Lung microvascular endothelial cell (primary cell): Measurements from ENCODE around the gene OGFOD2. TPM values are rescaled to one million over a fixed set of nuclear protein-coding genes. Genes with fewer than 3 reads are reported as not detected.

Experiments
- DNase-seq, 2 donors: peaks; one replicate each; pipeline versions ENCODE4 v3.0.0 to v3.0.0-alpha.2; 2010; ENCODE audit warnings: low read depth in 2 of 2
- total RNA-seq: library from RNA; depleted of rRNA; stranded (reverse); fragments of >200 nt; gene quantifications from 2 replicates; pipeline ENCODE4 v1.2.1, GENCODE V29; 2014

Gene OGFOD2
- total RNA-seq, 1 donor from 2014 or later = 9.1 TPM

DNA sequence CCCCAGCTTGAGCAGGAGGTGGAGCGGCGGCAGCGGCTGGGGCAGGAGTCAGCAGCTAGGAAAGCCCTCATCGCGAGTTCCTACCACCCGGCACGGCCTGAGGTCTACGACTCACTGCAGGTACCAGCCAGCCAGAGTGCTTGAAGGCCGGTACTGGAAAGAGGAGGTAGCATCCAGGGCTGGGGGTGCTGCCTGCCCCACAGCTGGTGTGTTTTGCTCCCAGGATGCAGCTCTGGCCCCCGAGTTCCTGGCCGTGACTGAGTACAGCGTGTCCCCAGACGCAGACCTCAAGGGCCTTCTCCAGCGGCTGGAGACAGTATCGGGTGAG is 1.6 kb downstream of the OGFOD2 start:
- DNase-seq = no peak

DNA sequence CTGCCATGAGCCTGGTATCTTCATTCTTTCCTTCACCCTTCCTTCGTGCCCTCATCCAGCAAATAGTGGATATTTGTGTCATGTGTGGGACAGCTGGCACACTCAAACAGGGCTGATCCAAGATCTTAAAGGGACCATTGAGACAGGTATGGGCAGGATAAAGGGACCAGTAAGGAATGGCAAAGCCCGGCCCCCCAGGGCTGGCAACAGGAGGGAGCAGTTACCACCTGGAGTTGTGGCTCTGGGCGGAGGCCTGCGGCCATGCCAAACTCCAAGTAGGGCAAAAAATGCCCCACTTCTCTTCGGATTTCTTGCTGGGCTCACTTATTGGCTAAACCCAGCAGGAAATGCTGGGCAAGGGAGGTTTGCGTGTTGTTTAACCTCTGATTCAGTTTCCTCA is 2.1 kb downstream of the OGFOD2 start:
- DNase-seq = no peak

DNA sequence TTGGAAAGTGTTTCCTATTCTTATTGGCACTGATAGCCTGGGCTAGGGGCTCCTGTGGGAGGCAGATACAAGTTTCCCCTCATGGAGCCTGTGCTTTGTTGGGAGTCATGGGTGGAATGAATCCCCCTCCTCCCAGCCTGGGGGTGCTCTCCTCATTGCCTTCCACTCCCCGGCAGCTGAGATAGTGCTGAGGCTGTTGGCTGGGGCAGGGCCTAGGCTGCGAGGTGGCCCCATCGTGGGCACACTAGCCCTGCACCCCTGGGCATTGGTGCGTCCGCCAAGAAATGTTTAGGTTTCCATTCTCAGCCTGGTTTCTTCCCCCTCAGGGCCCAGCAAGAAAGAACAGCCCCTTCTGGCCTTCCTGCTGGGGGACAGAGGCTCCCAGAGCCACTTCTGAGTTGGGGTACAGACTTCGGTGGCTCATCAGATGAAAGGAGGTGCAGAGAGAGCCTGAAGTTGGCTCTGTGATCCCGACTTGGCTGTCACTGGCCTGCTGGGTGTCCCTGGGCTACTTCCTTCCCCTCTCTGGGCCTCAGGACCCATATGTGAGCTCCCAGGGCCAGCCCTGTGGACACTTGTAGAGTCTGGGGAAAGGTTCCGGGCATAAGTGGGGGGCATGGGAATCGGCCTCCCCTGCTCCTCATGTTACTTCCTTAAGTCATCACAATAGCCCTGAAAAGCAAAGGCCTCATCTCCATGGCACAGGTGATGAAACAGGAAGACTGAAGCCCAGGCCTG is 2.8 kb downstream of the OGFOD2 start:
- no peak for DNase-seq

DNA sequence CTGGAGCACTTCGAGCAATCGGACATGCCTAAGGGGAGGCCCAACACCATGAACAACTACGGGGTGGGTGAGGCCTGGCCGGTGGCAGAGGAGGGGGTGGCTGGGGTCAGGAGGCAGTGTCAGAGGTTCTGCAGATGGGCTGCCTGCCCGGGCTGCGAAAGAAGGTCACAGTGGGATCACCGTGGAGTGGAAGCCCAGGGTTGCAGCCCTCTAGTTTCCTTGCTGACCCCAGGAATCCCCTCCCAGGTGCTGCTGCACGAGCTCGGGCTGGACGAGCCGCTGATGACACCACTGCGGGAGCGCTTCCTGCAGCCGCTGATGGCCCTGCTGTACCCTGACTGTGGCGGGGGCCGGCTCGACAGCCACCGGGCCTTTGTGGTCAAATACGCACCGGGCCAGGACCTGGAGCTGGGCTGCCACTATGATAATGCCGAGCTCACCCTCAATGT is 3.5 kb downstream of the OGFOD2 start:
- no peak for DNase-seq

DNA sequence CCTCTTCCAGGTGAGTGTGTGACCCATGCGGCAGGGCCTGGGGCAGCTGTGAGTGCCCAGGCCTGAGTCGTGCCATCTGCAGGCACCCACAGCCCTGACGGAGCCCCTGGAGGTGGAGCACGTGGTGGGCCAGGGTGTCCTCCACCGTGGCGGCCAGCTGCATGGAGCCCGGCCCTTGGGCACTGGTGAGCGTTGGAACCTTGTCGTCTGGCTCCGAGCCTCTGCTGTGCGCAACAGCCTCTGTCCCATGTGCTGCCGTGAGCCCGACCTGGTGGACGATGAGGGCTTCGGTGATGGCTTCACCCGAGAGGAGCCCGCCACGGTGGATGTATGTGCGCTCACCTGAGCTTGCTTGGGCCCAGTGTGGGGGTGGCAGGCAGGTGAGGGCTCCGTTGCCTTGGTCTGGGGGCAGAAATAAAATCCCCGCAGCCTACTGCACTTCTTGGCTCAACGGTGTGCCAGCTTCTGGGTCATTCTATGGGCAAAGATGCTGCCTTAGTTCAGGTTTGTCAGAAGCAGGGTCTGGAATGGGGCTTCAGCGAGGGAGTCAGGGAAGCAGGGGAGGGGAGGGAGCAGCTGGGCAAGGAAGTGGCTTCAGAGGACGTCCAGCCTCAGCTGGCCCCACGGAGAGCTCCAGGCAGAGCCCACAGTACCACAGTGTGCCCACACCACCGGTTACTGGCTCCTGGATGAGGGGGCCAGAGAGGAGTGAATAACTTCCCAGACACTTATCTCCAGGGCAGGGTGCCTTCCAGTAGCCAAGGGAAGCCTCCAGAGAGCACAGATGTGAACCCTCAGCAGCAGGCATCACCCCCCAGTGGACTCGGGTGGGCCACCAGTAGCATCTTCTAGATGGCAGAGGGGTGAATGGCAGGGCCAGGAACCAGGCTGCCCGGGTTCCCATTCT is 4.2 kb downstream of the OGFOD2 start:
- no peak for DNase-seq

DNA sequence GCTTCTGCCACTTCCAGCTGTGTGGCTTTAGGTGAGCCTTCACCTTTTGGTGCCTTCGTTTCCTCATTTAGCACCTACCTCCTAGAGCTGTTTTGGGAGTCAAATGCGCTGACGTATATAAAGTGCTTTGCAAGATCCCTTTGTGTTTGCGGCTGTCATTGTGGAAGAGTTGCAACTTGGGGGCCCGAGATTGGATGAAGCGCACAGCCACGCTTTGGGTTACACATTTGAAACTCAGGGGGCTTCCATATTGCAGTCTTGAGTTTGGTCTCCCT is 4.8 kb downstream of the OGFOD2 start:
- DNase-seq = no peak

DNA sequence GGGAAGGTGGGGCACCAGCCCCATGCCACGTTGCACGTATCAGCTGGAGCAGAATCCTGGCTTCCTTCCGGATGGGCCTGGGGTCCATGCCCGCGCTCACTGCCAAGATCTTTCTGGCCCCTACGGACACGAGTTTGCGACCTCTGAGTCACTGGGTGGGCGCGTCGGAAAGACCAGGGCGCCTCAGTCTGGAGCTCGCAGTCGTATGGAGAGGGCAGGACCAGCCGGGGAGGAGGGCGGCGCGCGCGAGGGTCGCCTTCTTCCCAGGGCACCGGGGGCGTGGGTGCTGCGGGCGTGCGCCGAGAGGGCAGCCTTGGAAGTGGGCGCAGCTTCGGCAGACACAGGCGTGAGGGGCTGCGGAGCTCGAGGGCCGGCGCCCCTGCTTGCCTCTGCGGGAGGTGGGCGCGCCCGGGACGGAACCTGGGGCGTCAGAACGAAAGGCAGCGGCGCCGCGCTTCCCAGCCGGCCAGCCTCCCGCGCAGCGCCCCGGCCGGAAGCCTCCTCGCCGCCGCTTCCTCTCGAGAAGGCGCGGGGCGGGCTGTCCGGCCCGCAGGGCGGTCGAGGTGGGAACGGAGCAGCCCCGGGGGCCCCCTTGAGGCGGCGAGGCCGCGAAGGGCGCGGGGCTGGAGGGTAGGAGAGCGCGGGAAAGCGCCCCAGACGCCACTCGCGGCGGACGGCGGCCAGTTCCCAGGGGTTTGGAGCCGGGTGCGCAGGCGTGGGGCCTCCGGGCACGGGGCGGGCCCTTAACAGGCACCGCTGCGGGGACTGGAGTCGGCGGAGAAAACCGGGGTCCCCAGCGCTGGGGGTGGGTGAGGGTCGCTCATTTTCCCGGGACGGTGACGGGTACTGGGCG is 5.4 kb downstream of the OGFOD2 start, which contains the start of gene ARL6IP4:
Gene ARL6IP4 (plus strand): TSS at position 499 of the 853 bp plus-strand sequence. CDS start 459 bp downstream, outside the sequence.
- DNase-seq = peak; percentile 73 to 79

DNA sequence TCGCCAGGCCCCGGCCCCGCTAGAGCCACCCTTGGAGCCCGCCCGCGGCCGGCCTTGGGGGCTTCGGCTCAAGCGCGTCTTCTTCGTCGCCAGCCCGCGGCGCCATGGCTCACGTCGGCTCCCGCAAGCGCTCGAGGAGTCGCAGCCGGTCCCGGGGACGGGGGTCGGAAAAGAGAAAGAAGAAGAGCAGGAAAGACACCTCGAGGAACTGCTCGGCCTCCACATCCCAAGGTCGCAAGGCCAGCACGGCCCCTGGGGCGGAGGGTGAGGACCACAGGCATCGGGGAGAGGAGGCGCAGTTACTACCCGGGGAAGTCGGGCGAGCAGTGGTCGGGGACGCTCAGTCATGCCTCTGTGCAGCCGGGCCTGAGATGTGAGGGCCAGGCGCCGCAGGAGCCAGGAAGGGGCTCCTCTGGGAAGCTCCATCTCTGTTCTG is 6.0 kb downstream of the OGFOD2 start:
- peak; percentile 33 to 53 for DNase-seq

DNA sequence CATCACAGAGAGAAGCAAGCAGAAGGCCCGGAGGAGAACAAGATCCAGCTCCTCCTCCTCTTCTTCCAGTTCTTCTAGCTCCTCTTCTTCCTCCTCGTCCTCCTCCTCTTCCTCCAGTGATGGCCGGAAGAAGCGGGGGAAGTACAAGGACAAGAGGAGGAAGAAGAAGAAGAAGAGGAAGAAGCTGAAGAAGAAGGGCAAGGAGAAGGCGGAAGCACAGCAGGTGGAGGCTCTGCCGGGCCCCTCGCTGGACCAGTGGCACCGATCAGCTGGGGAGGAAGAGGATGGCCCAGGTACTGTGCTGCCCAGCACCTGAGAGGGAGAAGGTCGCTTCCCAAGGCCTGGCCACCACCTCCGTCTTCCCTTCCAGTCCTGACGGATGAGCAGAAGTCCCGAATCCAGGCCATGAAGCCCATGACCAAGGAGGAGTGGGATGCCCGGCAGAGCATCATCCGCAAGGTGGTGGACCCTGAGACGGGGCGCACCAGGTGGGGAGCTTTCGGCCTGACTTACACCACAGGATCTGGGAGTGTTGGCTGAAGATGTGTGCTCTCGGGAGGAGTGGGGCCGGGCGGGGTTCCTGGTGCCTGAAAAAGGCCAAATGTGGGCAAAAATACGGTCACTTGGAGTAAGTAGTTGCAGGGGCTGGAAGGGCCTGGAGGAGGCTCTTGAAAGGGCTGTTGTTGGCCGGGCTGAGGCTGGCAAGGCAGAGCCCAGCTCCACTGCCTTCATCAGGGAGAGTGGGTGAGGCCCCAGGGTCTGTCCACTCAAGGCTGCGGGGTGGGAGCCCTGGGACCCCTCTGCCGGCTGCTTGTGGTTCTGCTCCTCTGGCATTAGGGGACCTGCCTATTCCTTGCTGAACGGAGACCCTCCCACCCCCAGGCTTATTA is 6.8 kb downstream of the OGFOD2 start:
- no peak for DNase-seq

DNA sequence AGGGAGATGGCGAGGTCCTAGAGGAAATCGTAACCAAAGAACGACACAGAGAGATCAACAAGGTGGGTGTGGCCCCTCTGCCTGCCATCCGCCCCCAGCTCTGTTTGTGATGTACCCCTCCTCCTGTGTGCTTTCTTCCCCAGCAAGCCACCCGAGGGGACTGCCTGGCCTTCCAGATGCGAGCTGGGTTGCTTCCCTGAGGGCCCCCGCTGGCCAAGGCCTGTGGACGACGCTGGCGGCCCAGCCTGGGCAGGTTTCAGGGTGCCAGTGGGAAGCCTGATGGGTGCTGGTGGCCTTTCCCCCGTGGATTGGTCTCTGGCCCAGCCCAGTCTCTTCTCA is 7.4 kb downstream of the OGFOD2 start:
- no peak for DNase-seq

DNA sequence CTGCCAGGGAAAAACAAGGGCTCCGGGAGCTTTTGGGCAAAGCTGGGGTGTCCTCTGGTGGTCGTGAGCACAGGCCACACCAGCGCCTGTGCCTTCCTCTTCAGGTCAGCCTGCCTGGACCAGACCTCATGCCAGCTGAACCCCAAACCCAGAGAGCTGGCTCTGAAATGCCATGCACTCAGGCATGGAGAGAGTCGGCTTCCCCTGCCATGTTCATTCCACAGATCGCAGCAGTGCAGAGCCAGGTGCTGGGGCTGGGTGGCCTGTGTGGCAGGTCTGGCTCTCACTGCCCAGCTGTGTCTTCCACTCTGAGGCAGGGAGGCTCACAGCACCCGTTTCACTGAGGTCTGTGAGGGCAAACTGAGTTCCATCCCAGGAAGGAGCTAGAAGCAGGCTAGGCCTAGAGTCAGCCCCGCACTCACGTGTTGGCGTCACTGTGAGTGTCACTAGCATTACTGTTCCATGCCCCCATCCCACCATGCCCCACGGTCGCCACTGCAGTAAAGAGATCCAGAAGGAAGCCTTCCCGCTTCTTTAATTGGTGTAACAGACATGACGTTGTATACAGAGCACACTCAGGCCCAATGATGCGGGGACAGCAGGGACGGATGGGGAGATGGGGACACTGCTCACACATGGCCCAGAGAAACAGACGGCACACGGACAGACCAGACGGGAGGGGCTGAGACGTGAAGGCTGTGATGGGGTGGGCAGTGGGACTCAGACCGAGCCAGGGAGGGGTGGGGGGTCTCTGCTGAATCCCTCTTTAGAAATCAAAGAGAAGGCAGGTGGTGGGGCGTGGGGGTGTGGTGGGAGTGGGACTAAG is 8.1 kb downstream of the OGFOD2 start:
- no peak for DNase-seq

DNA sequence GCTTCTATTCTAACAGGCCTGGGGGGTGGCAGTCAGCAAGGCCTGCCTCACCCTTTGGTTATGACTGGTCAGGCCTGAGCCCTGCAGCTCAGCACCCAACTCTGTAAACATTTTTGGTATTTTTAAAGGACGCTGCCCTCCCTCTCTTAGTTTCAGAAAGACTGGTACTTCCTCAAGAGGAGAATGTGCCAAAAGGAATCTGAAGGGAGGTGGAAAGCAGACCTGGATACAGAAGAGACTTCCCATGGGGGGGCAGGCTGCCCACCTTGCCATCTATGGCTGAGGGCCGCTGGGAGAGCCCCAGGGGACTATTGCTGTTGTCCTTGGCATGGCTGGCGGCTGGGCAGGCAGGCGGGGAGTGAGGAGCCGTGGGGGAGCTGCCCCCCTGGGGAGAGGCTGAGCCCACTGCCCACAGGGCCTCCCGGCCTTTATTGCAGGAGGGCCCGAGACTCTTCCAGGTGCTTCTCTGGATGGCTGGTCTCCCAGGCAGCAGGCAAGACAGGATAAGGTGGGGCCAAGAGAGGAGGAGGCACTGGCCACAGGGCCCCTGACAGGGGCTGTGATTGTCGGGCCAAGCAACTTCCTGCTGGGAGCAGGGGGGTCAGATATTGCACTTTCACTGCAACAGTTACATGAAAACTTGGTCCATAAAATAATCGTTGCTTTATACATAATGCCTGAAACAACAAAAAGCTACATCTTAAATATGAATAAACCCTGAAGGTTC is 8.9 kb downstream of the OGFOD2 start:
- DNase-seq = peak; percentile 39 to 43

DNA sequence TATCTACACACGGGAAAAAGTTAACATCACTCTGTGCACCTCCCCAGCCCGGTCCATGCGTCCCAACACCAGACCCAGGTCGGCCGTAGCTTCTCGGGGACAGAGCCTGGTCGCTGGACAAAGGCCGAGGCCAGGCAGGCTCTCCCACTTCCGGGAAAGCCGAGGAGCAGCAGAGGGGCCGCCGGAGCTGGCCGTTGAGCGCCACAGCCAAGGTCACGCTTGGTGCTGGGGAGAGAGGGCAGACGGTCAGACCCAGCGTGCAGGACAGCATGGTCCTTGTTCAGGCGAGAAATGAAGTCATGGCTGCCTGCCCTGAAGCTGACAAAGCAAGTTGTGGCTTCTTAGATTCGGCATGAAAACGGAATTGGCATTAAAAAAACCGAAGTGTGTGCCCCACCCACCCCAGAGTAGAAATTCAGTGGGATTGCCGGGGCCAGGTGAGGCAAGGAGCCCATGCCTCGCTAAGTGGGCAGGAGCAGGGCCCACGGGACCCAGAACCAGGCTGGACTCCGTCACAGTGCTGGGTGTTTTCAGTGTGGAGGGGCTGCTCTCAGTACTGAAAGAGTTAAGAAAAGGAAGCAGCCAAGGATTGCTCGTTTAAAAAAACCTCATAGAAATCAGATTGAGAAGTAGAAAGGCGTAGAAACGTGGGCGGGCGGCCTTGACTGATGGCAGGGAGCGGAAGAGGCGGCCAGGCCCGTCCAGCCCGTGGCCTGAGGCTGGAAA is 9.7 kb downstream of the OGFOD2 start:
- DNase-seq = peak; percentile 26 to 52

DNA sequence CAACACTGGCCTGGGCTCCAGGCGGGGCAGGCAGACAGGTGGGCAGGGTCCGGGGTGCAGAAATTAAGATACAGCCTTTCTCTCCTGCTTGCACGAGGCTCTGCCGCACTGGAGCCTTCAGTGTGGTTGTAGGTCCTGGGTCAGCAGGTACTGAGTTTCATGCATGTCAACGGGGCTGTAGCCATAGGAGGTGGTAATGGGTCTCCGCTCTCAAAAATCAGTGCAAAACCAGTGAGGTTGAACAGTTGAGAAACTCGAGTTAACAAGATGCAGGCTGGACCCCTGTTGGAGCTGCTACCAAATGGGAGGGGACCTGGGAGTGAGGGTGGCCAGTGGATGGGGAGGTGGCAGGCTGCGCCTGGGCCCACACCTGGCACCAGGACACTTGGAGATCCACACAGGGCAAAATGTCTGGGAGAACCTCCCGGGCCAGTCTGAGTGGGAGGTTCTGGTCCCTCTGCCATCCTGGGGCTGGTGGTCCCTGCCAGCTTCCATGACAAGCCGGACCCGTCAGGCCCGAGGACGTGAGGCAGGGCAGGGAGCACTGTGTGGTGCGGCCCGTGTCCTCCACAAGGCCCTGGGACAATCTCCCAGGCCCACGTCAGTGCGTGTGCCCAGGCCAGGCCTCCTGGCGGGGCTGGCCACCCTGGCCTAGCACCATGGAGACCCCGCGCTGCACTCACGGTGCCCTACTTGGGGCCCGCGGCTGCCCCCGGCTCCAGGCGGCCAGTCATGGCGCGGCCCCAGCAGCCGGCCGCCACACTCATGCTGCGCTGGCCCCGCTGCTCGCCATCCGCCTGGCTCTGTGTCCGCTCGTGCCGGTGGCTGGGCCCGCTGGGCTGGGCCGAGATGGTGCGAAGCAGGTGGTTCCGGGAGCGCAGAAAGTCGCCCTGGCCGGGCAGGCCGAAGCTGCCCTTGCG is 10.6 kb downstream of the OGFOD2 start:
- no peak for DNase-seq

DNA sequence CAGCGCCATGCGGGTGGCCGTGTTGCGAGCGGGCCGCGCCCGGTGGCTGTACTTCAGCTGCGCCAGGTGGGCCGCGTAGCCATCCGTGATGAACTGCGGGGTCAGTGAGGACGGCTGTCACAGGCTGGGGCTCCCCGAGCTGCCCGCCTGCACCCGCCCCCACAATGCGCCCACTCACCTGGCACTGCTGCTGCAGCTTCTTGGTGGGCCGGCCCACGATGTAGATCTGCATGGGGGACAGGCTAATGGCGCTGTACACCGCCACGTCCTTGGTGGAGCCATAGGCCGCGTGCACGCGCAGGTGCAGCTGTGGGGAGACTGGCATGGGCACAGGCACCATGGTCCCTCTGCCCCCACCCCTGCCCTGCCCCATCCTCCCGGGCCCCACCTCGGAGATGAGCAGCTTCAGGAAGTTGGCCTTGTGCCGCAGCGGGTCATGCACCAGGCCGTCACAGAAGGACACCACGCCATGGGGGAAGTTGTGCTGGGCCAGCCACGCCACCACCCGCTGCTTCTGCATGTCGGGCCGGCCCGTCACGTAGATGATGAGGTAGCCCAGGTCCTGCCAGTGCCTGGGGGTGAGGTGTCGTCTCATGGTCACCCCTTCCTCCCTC is 11.3 kb downstream of the OGFOD2 start:
- DNase-seq = no peak

DNA sequence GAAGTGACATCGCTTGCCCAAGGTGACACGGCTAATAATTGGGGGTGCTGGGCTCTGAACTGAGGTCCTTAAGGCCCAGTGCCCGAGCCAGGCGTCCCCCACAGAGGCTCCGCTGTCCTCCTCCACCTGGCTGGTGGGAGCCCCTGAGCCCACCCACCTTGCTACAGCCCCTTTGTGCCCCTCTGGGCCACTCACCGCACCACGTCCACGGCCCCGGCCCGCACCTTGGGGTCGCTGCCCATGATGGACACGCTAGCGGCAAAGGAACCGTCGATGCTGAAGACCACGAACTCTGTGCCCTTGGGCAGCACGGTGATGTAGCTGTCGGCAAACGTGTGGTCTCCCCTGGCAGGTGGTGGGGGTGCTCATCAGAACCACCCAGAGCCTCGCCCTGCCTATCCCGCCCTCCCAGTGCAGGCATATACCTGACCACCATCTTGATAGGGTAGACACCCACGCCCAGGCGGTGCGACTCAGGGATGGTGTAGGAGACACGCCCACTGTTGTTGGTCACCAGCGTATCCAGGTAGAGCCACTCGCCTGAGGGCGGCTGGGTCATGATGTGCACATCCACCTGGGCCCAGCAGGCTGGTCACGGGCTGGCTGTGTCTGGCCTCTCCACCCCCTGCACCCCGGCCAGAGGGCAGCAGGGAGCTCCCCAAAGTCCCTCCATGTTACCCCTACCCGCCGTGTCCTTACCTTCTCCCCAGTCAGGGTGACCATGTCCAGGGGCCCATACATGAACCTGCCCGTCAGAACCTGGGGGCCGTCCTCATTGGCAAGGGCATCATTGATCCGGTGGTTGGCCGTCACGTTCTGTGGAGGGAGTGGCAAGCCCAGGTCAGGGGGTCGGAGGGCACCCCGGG is 12.3 kb downstream of the OGFOD2 start:
- DNase-seq = no peak
